GM12873 (cell line): ENCODE data around the gene TINAGL1.

ENCODE experiments used
- TF ChIP-seq, protein P1 (sequence below): IDR thresholded peaks from 2 replicates; pipeline ENCODE4 v1.5.1; 2012; ENCODE audit warnings: low read depth, mild to moderate bottlenecking, moderate library complexity, low read length, control low read depth; ENCODE audit not compliant: insufficient read depth; ENCODE audit errors: missing control alignments

The TINAGL1 gene

DNA sequence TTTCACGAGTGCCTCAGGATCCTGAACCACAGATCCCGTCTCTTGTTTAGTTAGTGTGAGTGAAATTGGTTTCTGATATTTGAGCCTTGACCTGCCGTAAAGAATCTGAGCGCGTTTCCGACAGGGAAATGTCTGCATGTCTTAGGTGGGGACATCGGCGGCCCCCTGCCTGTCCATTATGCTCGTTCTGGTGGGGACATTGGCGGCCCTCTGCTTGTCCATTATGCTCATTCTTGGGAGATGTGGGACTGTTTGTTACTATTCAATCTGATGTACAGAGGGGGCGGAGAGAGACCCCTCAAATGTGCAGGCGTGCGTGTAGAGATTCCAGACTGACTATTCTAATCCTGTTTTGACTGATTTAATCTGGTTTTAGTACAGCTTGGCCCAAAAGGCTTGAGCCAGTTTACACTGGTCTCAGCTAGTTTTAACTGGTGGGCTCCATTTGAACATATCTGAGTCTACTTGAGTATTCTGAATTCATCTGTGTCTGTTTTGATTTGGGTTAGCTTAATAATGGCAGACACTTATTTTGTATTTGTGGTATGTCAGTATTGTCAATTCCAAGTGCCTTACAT, 6.6 kb upstream of the TINAGL1 start:
- TF ChIP-seq, protein P1, sequence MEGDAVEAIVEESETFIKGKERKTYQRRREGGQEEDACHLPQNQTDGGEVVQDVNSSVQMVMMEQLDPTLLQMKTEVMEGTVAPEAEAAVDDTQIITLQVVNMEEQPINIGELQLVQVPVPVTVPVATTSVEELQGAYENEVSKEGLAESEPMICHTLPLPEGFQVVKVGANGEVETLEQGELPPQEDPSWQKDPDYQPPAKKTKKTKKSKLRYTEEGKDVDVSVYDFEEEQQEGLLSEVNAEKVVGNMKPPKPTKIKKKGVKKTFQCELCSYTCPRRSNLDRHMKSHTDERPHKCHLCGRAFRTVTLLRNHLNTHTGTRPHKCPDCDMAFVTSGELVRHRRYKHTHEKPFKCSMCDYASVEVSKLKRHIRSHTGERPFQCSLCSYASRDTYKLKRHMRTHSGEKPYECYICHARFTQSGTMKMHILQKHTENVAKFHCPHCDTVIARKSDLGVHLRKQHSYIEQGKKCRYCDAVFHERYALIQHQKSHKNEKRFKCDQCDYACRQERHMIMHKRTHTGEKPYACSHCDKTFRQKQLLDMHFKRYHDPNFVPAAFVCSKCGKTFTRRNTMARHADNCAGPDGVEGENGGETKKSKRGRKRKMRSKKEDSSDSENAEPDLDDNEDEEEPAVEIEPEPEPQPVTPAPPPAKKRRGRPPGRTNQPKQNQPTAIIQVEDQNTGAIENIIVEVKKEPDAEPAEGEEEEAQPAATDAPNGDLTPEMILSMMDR = no peak

DNA sequence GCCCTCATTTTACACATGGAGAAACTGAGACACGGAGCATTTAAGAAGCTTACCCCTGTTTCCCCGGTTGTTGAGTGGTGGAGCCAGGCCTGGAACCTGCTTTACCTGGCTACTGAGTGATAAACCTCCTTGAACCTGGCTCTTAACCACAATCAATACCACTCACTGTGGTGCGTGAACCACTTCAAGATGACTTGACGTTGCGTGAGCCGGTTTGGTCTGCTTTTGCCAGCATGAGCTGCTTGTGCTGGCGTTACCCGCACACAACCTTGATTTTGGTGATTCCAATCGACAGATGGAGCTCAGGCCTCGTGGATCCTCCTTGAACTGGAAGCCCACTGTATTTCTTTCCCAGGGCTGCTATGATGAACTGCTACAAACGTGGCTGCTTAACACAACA, 6.1 kb upstream of the TINAGL1 start:
- TF ChIP-seq, protein P1 = no peak

DNA sequence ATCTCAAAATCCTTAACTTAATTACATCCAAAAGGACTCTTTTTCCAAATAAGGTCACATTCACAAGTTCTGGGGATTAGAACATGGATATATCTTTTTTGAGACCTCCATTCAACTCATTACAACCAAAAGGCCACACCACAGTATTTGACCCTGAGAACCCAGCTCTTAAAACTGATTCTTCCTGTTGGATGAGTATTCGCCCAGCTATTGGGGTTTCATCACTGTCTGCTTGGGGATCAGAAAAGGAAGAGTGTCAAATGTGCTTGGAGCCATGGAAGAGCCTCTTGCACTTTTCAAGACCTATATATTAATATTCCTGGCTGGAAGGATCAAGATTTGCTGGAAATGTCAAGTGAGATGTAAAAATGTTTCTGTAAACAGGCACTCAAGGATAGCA, 5.4 kb upstream of the TINAGL1 start:
- TF ChIP-seq, protein P1 = no peak

DNA sequence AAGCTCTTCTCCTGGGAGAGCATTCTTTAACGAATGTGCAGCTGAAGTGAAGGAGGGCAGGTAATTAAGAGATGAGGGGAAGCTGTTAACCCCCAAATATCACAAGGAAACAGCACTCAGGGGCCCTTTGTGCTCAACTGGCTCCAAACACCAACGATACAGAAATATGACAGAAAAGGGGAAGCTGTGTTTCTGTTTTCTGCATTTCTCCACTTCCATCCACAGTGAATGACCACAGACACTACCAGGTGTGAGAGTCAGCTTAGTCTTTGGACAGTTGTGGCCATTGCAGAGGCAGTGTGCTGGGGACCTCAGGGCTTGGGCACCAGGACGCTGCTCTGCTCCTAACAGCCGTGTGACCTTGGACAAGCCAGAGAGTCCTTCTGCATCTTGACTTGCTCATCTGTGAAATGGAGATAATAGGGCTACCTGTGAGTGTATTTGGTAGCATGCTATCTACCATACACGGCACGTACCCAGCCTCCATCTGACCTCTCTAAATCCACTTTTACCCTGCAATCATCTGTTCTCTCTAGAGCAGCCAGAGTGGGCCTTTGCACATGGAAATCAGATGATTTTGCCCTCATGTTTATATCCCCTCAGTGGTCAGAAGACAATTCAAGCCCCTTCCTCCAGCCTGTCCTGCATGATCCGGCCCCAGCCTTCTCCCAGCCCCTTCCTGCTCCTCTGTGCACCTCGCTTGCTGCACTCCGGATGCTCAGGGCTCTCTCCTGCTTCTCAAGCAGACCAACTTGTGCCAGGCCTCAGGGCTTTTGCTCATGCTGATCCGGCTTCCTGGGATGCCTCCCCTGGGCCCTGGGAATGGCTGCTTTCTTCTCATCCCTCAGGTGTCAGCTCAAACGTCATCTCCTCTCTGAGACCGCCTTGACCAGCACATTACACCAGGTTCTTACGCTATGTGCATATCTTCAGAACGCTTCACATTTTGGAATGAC, 4.7 kb upstream of the TINAGL1 start:
- TF ChIP-seq, protein P1 = no peak

DNA sequence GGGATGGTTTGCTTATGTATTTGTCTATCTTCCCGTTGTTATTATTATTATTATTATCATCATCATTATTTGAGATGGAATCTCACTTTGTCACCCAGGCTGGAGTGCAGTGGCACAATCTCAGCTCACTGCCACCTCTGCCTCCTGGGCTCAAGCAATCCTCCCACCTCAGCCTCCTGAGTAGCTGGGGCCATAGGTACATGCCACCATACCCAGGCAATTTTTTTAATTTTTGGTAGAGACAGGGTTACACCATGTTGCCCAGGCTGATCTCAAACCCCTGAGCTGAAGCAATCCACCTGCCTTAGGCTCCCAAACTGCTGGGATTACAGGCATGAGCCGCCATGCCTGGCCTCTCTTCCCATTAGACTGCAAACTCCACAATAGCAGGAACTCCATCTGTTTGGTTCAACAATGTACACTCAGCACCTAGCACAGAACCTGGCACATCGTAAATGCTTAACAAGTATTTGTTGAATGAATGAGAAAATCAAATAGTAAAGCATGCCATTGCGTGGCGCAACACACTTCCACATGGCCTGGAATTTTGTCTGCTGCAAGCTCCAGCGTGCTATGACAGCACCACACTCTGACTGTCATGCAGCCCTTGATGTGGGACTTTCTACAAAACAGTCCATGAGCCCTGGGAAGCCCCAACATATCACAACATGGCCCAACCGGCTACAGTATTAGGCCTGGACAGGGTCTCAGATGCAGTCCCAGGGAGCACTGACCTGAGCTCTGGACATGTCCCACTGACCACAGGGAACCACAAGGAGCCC, 3.8 kb upstream of the TINAGL1 start:
- TF ChIP-seq, protein P1 = no peak

DNA sequence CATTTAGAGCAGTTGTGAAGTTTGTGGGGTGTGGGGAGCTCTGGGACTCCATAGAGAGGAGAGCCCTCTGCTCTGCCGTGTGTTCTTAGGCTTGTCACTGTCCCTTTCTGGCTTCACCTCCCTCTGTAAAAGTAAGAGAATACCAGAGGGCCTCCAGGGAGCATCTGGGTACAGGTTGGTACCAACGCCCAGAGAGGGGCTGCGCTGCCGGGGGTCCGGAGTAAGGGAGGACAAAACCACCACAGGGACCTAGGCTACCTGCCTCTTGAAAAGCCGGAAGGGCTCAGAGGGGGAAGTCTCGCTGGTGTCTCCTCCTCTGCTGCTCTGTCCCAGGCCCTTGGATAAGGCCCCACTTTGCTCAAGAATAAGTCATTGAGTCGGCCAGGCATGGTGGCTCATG, 3.1 kb upstream of the TINAGL1 start:
- TF ChIP-seq, protein P1 = no peak
